Activated CD8-positive, alpha-beta memory T cell treated with anti-CD3 and anti-CD28 coated beads, Interleukin-2, amount 50 U/mL, for 4 hours (primary cell): ENCODE results near the gene FRMD6.

Experiments used
- DNase-seq: peaks from one replicate; pipeline ENCODE4 v3.0.0-alpha.2; 2020

The FRMD6 gene

GRCh38 chr14:51651388-51652167 lies at the start of gene FRMD6:
Gene FRMD6 (plus strand): TSS chr14:51651910. CDS start chr14:51689837, 37,927 bp downstream.
- DNase-seq: peak; percentile 75

GRCh38 chr14:51602310-51602709 lies 49.4 kb upstream of the FRMD6 start:
- DNase-seq: no peak

GRCh38 chr14:51603495-51603894 lies 48.2 kb upstream of the FRMD6 start:
- no peak for DNase-seq

- DNase-seq: no peak
Observed at GRCh38 chr14:51604073-51604472, 47.6 kb upstream of the FRMD6 start.

- DNase-seq: no peak
Observed at GRCh38 chr14:51605575-51605974, 46.1 kb upstream of the FRMD6 start.

GRCh38 chr14:51607711-51608110 lies 44.0 kb upstream of the FRMD6 start:
- DNase-seq: no peak

- no peak for DNase-seq
Observed at GRCh38 chr14:51609251-51609954, 42.3 kb upstream of the FRMD6 start.

- DNase-seq: no peak
Observed at GRCh38 chr14:51609955-51610283, 41.8 kb upstream of the FRMD6 start.

GRCh38 chr14:51610771-51611170 lies 40.9 kb upstream of the FRMD6 start:
- DNase-seq: no peak

GRCh38 chr14:51612449-51612848 lies 39.3 kb upstream of the FRMD6 start:
- no peak for DNase-seq

GRCh38 chr14:51613416-51613815 lies 38.3 kb upstream of the FRMD6 start:
- no peak for DNase-seq

- no peak for DNase-seq
Observed at GRCh38 chr14:51614707-51615106, 37.0 kb upstream of the FRMD6 start.

- DNase-seq: no peak
Observed at GRCh38 chr14:51616256-51616655, 35.5 kb upstream of the FRMD6 start.

- DNase-seq: no peak
Observed at GRCh38 chr14:51616724-51617409, 34.8 kb upstream of the FRMD6 start.

GRCh38 chr14:51619561-51619960 lies 32.1 kb upstream of the FRMD6 start:
- DNase-seq: no peak

- DNase-seq: no peak
Observed at GRCh38 chr14:51620056-51620455, 31.7 kb upstream of the FRMD6 start.

- no peak for DNase-seq
Observed at GRCh38 chr14:51621654-51622053, 30.1 kb upstream of the FRMD6 start.

GRCh38 chr14:51622376-51622775 lies 29.3 kb upstream of the FRMD6 start:
- no peak for DNase-seq

GRCh38 chr14:51624955-51625569 lies 26.6 kb upstream of the FRMD6 start:
- no peak for DNase-seq

GRCh38 chr14:51626185-51626584 lies 25.5 kb upstream of the FRMD6 start:
- DNase-seq: no peak

GRCh38 chr14:51626788-51627187 lies 24.9 kb upstream of the FRMD6 start:
- DNase-seq: no peak

- DNase-seq: no peak
Observed at GRCh38 chr14:51627313-51627712, 24.4 kb upstream of the FRMD6 start.

GRCh38 chr14:51628238-51628637 lies 23.5 kb upstream of the FRMD6 start:
- DNase-seq: no peak

GRCh38 chr14:51630987-51631386 lies 20.7 kb upstream of the FRMD6 start:
- no peak for DNase-seq
